ENCODE measurements around the gene CLDN12.

DNA sequence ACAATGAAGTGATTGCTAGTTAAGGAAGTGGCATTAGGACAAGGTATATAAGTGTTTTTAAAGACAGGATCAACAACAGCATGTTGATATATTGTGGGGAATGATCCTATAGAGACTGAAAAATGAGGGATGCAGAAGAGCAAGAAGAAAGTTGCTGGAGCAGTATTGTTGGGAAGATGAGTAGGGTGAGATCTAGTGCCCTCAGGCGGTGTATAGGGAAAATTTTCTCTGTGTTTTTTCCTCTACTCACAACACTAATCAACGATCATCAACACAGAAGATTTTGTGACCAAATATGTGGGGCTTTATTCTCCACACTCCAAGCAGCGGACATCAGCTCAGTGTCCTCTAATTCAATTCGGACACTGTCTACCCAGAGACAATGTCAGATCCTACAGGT is 56.6 kb downstream of the CLDN12 start:
- TF ChIP-seq, protein P1, sequence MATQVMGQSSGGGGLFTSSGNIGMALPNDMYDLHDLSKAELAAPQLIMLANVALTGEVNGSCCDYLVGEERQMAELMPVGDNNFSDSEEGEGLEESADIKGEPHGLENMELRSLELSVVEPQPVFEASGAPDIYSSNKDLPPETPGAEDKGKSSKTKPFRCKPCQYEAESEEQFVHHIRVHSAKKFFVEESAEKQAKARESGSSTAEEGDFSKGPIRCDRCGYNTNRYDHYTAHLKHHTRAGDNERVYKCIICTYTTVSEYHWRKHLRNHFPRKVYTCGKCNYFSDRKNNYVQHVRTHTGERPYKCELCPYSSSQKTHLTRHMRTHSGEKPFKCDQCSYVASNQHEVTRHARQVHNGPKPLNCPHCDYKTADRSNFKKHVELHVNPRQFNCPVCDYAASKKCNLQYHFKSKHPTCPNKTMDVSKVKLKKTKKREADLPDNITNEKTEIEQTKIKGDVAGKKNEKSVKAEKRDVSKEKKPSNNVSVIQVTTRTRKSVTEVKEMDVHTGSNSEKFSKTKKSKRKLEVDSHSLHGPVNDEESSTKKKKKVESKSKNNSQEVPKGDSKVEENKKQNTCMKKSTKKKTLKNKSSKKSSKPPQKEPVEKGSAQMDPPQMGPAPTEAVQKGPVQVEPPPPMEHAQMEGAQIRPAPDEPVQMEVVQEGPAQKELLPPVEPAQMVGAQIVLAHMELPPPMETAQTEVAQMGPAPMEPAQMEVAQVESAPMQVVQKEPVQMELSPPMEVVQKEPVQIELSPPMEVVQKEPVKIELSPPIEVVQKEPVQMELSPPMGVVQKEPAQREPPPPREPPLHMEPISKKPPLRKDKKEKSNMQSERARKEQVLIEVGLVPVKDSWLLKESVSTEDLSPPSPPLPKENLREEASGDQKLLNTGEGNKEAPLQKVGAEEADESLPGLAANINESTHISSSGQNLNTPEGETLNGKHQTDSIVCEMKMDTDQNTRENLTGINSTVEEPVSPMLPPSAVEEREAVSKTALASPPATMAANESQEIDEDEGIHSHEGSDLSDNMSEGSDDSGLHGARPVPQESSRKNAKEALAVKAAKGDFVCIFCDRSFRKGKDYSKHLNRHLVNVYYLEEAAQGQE (IDR thresholded peaks at IDR 0.05; ENCODE audit: insufficient read depth in 1 of 2, low read depth in 2 of 2, low read length in 2 of 2): no peak
- TF ChIP-seq POLR2AphosphoS5 (IDR thresholded peaks at IDR 0.05; ENCODE audit: low read depth, low read length): no peak
- no peak for TF ChIP-seq SIN3A (IDR thresholded peaks at IDR 0.05; ENCODE audit: borderline replicate concordance, insufficient read depth, low read length)
- TF ChIP-seq TAF1 (IDR thresholded peaks at IDR 0.05; ENCODE audit: borderline replicate concordance, insufficient read depth, low read length): no peak
